RWPE2 (cell line): ENCODE data around the gene CCT7.

ENCODE experiments used
- ATAC-seq: fragments of 200-7000 bp; cut with Tn5 transposase; 3 replicates; pipeline ENCODE4 v1.9.1; 2021; ENCODE audit warnings: low read depth
- DNase-seq: peaks from one replicate; pipeline ENCODE4 v3.0.0-alpha.2; 2020; ENCODE audit warnings: low spot score
- H3K27ac ChIP-seq: fragments of 450-650 bp; 2 replicates; pipeline ENCODE4 v1.5.1; 2017; ENCODE audit warnings: mild to moderate bottlenecking; ENCODE audit not compliant: poor library complexity, severe bottlenecking
- H3K27me3 ChIP-seq: fragments of 250-450 bp; sonication (Bioruptor Pico); 2 replicates; pipeline ENCODE4 v1.5.1; 2021; ENCODE audit warnings: mild to moderate bottlenecking, moderate library complexity; ENCODE audit not compliant: insufficient read depth, poor library complexity, severe bottlenecking
- H3K36me3 ChIP-seq: fragments of 250-450 bp; sonication (Bioruptor Pico); 2 replicates; pipeline ENCODE4 v1.5.1; 2020; ENCODE audit warnings: low read depth, mild to moderate bottlenecking, moderate library complexity
- H3K4me1 ChIP-seq: fragments of 250-450 bp; sonication (Bioruptor Pico); 2 replicates; pipeline ENCODE4 v1.5.1; 2021; ENCODE audit warnings: mild to moderate bottlenecking, moderate library complexity; ENCODE audit not compliant: insufficient read depth, poor library complexity, severe bottlenecking
- H3K4me3 ChIP-seq: fragments of 250-450 bp; sonication (Bioruptor Pico); 2 replicates; pipeline ENCODE4 v1.5.1; 2021; ENCODE audit warnings: mild to moderate bottlenecking, moderate library complexity; ENCODE audit not compliant: severe bottlenecking
- H3K9me3 ChIP-seq: fragments of 250-450 bp; sonication (Bioruptor Pico); 2 replicates; pipeline ENCODE4 v1.5.1; 2021; ENCODE audit warnings: mild to moderate bottlenecking, moderate library complexity; ENCODE audit not compliant: severe bottlenecking
- TF ChIP-seq, protein P1 (sequence below): fragments of 450-650 bp; IDR thresholded peaks from one replicate; pipeline ENCODE4 v1.5.1; 2017; ENCODE audit warnings: mild to moderate bottlenecking, moderate library complexity; ENCODE audit not compliant: poor library complexity, severe bottlenecking

Gene CCT7

DNA sequence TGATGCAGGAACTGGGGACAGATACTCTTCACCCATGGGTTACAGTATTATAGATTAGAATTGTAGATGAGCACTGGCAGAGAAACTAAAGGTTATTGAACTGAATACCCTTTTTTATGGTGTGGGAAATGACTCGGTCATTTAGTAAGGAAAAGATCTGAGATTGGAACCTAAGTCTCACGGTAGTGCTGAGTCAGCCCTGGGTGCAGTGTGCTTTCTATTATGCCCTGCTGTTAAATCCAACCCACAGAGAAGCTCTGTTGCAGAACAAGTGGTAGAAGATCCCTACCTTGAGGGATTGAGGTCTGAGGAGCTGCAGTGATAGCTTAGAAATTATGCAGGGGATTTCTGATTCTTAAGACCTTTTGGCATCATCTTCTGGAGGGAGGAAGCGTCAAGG lies 12.7 kb downstream of the CCT7 start:
- H3K36me3 ChIP-seq, result peaks cover 93% of the 10 kb centered on the region
- H3K4me1 ChIP-seq, result peaks cover 8% of the 10 kb centered on the region
- H3K27me3 ChIP-seq, result no peaks in the 10 kb centered on the region
- ATAC-seq, result no peak
- no peak overlapping the region for H3K4me3 ChIP-seq
- TF ChIP-seq, protein P1, sequence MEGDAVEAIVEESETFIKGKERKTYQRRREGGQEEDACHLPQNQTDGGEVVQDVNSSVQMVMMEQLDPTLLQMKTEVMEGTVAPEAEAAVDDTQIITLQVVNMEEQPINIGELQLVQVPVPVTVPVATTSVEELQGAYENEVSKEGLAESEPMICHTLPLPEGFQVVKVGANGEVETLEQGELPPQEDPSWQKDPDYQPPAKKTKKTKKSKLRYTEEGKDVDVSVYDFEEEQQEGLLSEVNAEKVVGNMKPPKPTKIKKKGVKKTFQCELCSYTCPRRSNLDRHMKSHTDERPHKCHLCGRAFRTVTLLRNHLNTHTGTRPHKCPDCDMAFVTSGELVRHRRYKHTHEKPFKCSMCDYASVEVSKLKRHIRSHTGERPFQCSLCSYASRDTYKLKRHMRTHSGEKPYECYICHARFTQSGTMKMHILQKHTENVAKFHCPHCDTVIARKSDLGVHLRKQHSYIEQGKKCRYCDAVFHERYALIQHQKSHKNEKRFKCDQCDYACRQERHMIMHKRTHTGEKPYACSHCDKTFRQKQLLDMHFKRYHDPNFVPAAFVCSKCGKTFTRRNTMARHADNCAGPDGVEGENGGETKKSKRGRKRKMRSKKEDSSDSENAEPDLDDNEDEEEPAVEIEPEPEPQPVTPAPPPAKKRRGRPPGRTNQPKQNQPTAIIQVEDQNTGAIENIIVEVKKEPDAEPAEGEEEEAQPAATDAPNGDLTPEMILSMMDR, result no peak
- no peak for DNase-seq
- no peak overlapping the region for H3K27ac ChIP-seq
- H3K9me3 ChIP-seq, result no peaks in the 10 kb centered on the region

DNA sequence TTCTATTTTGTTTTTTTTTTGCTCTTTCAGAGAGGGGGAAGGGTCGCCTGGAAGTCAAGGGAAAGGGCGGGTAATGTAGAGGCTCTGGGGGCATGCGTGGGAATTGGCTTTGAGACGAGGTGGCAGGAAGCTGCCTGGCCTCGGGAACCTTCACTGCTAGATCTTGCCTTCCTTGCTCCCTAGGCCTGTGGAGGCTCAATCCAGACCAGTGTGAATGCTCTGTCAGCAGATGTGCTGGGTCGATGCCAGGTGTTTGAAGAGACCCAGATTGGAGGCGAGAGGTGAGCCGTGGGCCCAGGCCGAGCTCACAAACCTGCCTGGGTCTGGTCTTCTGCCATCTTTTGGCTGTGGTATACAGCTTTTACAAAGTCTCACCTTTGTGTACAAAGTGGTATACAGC lies 15.5 kb downstream of the CCT7 start:
- Histone ChIP-seq H3K27me3 (no peaks in the 10 kb centered on the region), H3K9me3 (no peaks in the 10 kb centered on the region), H3K4me3 (no peak overlapping the region), H3K36me3 (peaks cover 94% of the 10 kb centered on the region), H3K4me1 (peaks cover 3% of the 10 kb centered on the region), H3K27ac (no peak overlapping the region)
- TF ChIP-seq, protein P1, result no peak
- no peak for ATAC-seq
- no peak for DNase-seq

- H3K4me3 ChIP-seq, result no peak overlapping the region
- ATAC-seq, result no peak
- peaks cover 10% of the 10 kb centered on the region for H3K4me1 ChIP-seq
- H3K27me3 ChIP-seq, result no peaks in the 10 kb centered on the region
- DNase-seq, result no peak
- peaks cover 79% of the 10 kb centered on the region for H3K36me3 ChIP-seq
- H3K9me3 ChIP-seq, result no peaks in the 10 kb centered on the region
- TF ChIP-seq, protein P1, result no peak
- no peak overlapping the region for H3K27ac ChIP-seq
These were observed 17.1 kb downstream of the CCT7 start for GRCh38 chr2:73250872-73251846.

DNA sequence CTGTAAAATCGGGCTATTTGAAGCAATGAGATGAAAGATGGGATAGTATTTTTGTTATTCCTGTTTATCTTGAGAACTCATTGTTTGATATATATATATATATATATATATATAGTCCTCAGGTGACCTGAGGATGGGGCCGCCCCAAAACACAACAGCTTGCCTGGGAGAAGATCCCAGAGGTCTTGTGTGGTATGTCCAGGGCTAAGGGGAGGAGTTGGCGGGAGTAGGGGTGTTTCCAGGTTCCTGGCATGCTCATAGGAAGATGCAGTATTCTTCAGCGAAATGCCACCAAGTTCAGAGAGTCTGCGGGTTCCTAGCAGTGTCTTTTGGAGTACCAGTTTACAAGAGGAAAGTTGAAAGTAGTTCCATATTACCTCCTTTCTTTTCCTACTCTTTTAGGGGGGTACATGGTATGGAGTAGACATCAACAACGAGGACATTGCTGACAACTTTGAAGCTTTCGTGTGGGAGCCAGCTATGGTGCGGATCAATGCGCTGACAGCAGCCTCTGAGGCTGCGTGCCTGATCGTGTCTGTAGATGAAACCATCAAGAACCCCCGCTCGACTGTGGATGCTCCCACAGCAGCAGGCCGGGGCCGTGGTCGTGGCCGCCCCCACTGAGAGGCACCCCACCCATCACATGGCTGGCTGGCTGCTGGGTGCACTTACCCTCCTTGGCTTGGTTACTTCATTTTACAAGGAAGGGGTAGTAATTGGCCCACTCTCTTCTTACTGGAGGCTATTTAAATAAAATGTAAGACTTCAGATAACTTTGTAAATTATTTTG lies 18.3 kb downstream of the CCT7 start:
- DNase-seq (no peak), ATAC-seq (no peak)
- H3K4me1 ChIP-seq, result peaks cover 10% of the 10 kb centered on the region
- no peak overlapping the region for H3K27ac ChIP-seq
- H3K36me3 ChIP-seq, result peaks cover 66% of the 10 kb centered on the region
- H3K27me3 ChIP-seq, result no peaks in the 10 kb centered on the region
- TF ChIP-seq, protein P1, result no peak
- H3K9me3 ChIP-seq, result no peaks in the 10 kb centered on the region
- no peak overlapping the region for H3K4me3 ChIP-seq
